DND-41 (cell line): ENCODE data around the gene AGAP2.

Experiments used
- ATAC-seq: fragments of 200-7000 bp; cut with Tn5 transposase; 3 replicates; pipeline ENCODE4 v1.9.1; 2021; ENCODE audit warnings: low read depth; ENCODE audit not compliant: insufficient read depth
- DNase-seq: peaks from one replicate; pipeline ENCODE4 v3.0.0-alpha.2; 2020
- H2AFZ ChIP-seq: 2 replicates; pipeline ENCODE4 v1.6.0; 2012; ENCODE audit warnings: low read depth, low read length
- H3K27ac ChIP-seq: 2 replicates; pipeline ENCODE4 v1.5.1; 2012; ENCODE audit warnings: low read length, inconsistent platforms
- H3K27me3 ChIP-seq: fragments of 200-600 bp; sonication (generic); 2 replicates; pipeline ENCODE4 v1.6.0; 2012; ENCODE audit warnings: low read length, mild to moderate bottlenecking, inconsistent platforms; ENCODE audit not compliant: insufficient read depth, poor library complexity
- H3K36me3 ChIP-seq: 2 replicates; pipeline ENCODE4 v1.5.1; 2012; ENCODE audit warnings: low read length, inconsistent platforms; ENCODE audit not compliant: insufficient read depth
- H3K4me1 ChIP-seq: 2 replicates; pipeline ENCODE4 v1.5.1; 2012; ENCODE audit warnings: mild to moderate bottlenecking, low read length; ENCODE audit not compliant: insufficient read depth
- H3K4me2 ChIP-seq: 2 replicates; pipeline ENCODE4 v1.6.0; 2012; ENCODE audit warnings: mild to moderate bottlenecking, moderate library complexity, low read length, inconsistent platforms; ENCODE audit not compliant: insufficient read depth
- H3K4me3 ChIP-seq, 2 experiments: fragments of 200-600 bp in 1 of 2; shearing (Covaris generic) in 1 of 2; 2 replicates each; pipeline ENCODE4 v1.5.1; 2012 to 2016; ENCODE audit warnings: inconsistent platforms in 2 of 2, low read length in 2 of 2, mild to moderate bottlenecking in 2 of 2, low read depth in 1 of 2, moderate library complexity in 1 of 2
- H3K79me2 ChIP-seq: 2 replicates; pipeline ENCODE4 v1.6.0; 2012; ENCODE audit warnings: low read length, inconsistent platforms; ENCODE audit not compliant: insufficient read depth
- H3K9ac ChIP-seq: 2 replicates; pipeline ENCODE4 v1.6.0; 2012; ENCODE audit warnings: low read depth, mild to moderate bottlenecking, inconsistent platforms, low read length, moderate library complexity
- H3K9me3 ChIP-seq: 2 replicates; pipeline ENCODE4 v1.5.1; 2012; ENCODE audit warnings: low read length, moderate library complexity, mild to moderate bottlenecking, inconsistent platforms; ENCODE audit not compliant: insufficient read depth, severe bottlenecking
- H4K20me1 ChIP-seq: 2 replicates; pipeline ENCODE4 v1.6.0; 2012; ENCODE audit warnings: low read length; ENCODE audit not compliant: insufficient read depth
- CTCF ChIP-seq: IDR thresholded peaks from 2 replicates; pipeline ENCODE4 v1.5.1; 2012; ENCODE audit warnings: borderline replicate concordance, low read length, moderate library complexity, mild to moderate bottlenecking; ENCODE audit not compliant: poor library complexity, severe bottlenecking; ENCODE audit errors: extremely low read depth
- EZH2 ChIP-seq: IDR thresholded peaks from 3 replicates; pipeline ENCODE4 v1.6.1; 2012; ENCODE audit warnings: borderline replicate concordance, low read depth, mild to moderate bottlenecking, moderate library complexity, low read length, inconsistent platforms; ENCODE audit not compliant: severe bottlenecking

Gene AGAP2

GRCh38 chr12:57730336-57731067, 8.0 kb downstream of the AGAP2 start:
- H3K79me2 ChIP-seq = no peaks in the 10 kb centered on the region
- no peak overlapping the region for H3K27ac ChIP-seq
- H3K27me3 ChIP-seq = no peaks in the 10 kb centered on the region
- H3K4me2 ChIP-seq = no peak overlapping the region
- no peaks in the 10 kb centered on the region for H3K9me3 ChIP-seq
- H3K9ac ChIP-seq = no peak overlapping the region
- peaks cover 83% of the 10 kb centered on the region for H3K36me3 ChIP-seq
- no peaks in the 10 kb centered on the region; the same call in 1 of the 2 replicates for H4K20me1 ChIP-seq
- H3K4me1 ChIP-seq = no peaks in the 10 kb centered on the region
- no peak overlapping the region for H3K4me3 ChIP-seq
- TF ChIP-seq EZH2 (no peak), CTCF (no peak)
- H2AFZ ChIP-seq = no peak overlapping the region
- ATAC-seq = no peak
- no peak for DNase-seq

GRCh38 chr12:57729321-57729844, 9.2 kb downstream of the AGAP2 start:
- Histone ChIP-seq H3K9me3 (no peaks in the 10 kb centered on the region), H3K79me2 (no peaks in the 10 kb centered on the region), H3K27ac (no peak overlapping the region), H3K9ac (no peak overlapping the region), H3K4me1 (no peaks in the 10 kb centered on the region), H3K27me3 (no peaks in the 10 kb centered on the region), H3K4me3 (no peak overlapping the region), H3K4me2 (no peak overlapping the region), H2AFZ (no peak overlapping the region), H4K20me1 (no peaks in the 10 kb centered on the region; the same call in 1 of the 2 replicates), H3K36me3 (peaks cover 72% of the 10 kb centered on the region)
- ATAC-seq = no peak
- TF ChIP-seq CTCF = no peak
- no peak for TF ChIP-seq EZH2
- no peak for DNase-seq

GRCh38 chr12:57727758-57728395, 10.7 kb downstream of the AGAP2 start:
- TF ChIP-seq EZH2 (no peak), CTCF (no peak)
- H3K9ac ChIP-seq = no peak overlapping the region
- H3K4me1 ChIP-seq = no peaks in the 10 kb centered on the region
- peaks cover 57% of the 10 kb centered on the region for H3K36me3 ChIP-seq
- H3K4me2 ChIP-seq = no peak overlapping the region
- H2AFZ ChIP-seq = no peak overlapping the region
- H3K27me3 ChIP-seq = no peaks in the 10 kb centered on the region
- no peak overlapping the region for H3K27ac ChIP-seq
- ATAC-seq (no peak), DNase-seq (no peak)
- H4K20me1 ChIP-seq = no peaks in the 10 kb centered on the region; the same call in none of the 2 replicates
- no peaks in the 10 kb centered on the region for H3K9me3 ChIP-seq
- H3K4me3 ChIP-seq = no peak overlapping the region
- no peaks in the 10 kb centered on the region for H3K79me2 ChIP-seq
